GM21528 (cell line): ENCODE results near the gene TEX264.

ENCODE experiments used
- ATAC-seq: cut with Tn5 transposase; IDR thresholded peaks from one replicate; pipeline ENCODE4 v1.9.1; 2021; ENCODE audit warnings: mild to moderate bottlenecking, moderate library complexity; ENCODE audit not compliant: unreplicated experiment, low FRiP score

Gene TEX264

GRCh38 chr3:51673802-51674654 lies 3.0 kb downstream of the TEX264 start:
- no peak for ATAC-seq

GRCh38 chr3:51675201-51675611 lies 4.2 kb downstream of the TEX264 start:
- ATAC-seq, result no peak

- ATAC-seq, result no peak
Observed at GRCh38 chr3:51676102-51676640, 5.1 kb downstream of the TEX264 start.

DNA sequence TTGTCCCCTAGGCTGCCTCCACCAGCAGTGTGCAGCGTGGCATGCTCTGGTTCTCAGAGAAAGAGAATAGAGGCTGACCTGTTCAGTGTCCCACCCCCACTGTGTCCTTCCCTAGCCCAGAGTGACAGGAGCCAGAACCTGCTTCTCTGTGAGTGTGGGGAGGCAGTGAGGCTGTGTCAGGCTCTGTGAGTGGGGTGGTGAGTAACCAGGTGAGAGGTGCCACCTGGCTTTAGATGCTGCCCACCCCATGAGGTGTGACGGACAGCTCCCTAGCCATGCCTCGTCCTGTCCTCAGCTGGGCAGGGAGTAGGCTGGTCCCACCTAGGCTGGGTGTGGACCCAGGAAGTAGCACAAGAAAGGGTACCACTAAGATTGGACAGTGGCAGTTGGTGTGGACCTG lies 6.3 kb downstream of the TEX264 start:
- ATAC-seq, result no peak

DNA sequence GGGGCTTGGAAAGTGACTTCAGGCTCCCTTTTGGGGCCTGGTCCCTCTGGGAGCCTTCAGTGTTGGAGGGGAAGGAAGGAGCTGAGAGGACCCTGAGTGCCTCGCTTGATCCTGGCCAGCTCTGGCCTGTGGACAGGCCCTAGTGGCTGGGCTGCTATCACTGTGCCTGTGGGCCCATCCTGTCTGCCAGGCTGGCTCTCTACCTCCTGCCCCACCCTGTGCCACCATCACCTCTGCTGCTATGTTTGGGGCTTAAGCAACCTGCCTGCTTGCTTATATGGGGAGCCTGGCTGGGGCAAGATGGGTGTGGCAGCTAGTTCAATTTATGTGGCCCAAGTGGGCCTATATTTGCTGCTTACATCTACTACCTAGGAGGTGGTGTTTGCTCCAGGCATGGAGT lies 7.1 kb downstream of the TEX264 start:
- no peak for ATAC-seq

- ATAC-seq, result no peak
Observed at GRCh38 chr3:51678641-51679040, 7.6 kb downstream of the TEX264 start.

- ATAC-seq, result no peak
Observed at GRCh38 chr3:51679318-51679717, 8.3 kb downstream of the TEX264 start.

DNA sequence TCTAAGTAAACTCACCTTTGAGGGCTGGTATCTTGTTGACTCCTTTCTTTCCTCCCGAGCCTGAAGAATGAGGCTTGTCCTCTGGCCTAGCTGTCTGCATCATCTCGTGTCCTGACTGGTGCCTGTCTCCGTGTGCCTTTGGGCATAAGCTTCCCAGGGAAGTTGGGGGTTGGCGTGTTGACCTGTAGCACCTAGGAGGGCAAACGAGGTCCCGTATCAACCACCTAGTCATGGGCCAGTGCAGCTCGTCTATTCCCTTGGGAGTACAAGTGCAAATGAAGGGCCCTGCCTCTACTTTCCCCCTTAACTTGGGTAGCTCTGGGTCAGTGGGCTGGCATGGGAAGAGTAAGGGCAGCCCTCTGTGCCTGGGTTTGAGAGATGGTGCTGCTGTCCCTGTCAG lies 8.7 kb downstream of the TEX264 start:
- ATAC-seq, result no peak

DNA sequence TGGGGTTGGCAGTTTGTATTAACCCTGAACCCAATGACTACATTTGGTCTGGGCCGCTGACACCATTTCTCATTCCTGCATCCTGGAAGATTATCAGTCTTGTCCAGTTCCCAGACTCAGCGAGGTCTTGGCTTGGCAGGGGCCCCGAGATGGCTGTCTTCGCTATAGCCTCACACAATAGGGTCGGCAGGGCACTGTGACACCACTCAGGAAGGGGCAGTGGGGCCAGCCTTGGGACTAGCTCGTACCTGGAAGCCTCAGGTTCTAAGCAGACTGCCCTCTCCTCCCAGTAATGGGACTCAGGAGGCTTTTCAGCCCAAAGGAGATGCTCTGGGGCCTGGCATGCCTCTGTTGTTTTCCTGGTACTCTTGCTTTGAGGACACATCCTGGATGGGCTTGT lies 9.1 kb downstream of the TEX264 start:
- ATAC-seq, result no peak

GRCh38 chr3:51680663-51681230 lies 9.7 kb downstream of the TEX264 start:
- ATAC-seq, result no peak

DNA sequence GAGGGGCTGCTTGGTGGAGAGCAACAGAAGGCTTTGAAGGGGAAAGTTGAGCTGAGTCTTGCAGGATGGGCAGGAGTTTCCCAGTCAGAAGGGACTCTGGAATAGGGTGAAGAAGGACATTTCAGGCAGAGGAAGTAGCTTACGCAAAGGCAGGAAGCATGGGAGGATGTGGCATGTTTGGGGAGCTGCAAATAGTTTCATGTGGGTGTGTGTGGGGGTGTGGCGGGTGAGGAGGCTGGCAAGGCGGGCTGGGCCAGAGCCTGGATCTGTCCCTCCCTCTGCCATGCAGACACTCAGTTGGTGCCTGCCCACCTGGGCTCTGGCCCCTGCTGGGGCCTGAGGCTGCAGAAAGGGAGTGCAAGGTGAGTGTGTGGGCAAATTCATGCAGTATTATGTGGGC lies 10.4 kb downstream of the TEX264 start:
- no peak for ATAC-seq

GRCh38 chr3:51682079-51682478 lies 11.0 kb downstream of the TEX264 start:
- peak; percentile 76 for ATAC-seq

DNA sequence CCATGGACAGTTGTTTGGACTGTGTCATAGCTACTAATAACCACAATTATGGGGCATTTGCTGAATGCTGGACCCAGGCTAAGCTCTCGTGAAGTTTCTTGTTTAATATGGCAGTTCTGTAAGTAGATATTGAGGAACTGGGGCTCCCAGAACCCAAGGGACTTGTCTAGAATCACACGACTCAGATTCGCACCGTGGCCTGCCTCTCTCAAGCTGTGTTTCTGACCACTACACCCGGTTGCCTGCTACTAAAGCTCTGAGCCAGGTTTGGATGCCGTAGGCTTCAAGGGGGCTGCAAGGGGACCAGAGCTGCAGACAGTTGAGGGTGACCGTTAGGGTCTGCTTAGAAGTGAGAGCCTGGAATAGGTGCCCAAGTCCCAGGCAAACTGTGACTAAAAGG lies 11.5 kb downstream of the TEX264 start:
- no peak for ATAC-seq

DNA sequence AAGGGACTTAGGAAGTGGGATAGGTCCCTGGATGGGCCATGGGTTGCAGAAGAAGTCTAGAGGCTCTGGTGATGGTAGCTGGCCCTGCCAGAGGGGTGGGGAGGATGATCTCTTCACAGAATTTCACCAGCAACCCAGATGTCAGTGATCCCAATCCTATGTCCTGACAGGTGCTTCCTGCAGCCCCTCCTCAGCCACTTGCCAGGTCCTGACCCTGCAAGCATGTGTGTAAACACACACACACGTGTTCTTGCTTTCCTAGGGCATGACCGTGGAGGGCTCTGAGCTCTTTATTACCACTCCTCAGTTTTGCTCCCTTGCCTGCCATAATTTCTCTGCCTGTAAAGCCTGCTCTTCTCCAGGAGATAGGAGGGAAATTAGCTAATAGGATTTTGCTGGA lies 12.5 kb downstream of the TEX264 start:
- no peak for ATAC-seq

- ATAC-seq, result no peak
Observed at GRCh38 chr3:51684971-51685751, 14.1 kb downstream of the TEX264 start.

DNA sequence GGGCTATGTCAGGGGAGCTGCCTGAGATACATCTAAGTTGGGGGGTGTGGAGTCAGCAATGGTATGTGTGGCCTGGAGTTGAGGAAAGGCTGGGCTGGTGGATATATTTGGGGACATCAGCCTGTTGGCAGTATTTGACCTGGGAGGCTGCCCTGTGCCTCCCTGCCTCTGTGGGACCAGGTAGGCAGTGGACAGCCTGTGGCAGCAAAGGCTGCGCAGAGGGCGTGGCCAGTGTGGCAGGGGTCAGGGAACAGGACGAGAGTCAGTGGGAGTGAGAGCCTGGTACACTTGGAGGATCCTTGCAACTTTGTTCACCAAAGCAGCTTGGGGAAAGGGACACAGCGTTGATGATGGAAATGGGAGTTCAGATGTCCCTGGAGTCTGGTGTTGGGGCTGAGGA lies 15.0 kb downstream of the TEX264 start:
- no peak for ATAC-seq

- ATAC-seq, result peak; percentile 52
Observed at GRCh38 chr3:51686512-51687215, 15.6 kb downstream of the TEX264 start.

DNA sequence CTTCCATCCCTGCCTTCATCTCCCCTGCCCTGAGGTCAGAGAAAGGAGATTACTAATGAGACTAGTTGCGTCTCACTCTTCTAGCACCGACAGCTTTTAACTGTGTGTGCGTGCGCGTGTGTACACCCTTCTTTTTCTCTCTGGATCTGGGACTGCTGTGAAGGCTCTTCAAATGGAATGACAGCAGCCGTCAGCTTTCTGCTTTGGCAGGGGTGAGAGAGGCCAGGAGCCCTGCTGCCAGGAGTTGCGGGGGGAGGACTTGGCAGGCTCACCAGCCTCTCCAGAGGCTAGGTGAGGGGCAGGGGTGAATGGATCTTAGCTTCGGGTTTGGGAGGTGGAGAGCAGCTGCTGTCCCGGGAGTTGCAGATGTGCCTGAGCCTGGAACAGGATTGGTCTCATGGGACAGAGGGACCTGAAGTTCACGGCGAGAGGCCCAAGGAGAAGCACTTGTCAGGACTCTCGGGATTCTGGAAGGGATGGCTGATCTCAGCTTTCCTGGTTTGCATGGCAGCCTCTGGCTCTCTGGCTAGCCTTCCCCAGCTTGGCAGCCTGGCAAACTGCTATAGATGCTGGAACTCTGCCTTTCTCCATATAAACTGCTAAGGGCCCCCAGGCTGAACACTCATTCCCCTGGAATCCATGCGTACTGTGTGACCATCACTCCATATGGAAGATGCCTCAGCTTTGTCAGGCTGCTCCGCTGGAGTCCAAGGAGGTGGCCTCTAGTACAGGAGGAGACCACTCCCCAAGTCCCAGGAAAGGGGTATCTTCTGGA lies 16.6 kb downstream of the TEX264 start:
- ATAC-seq, result no peak

DNA sequence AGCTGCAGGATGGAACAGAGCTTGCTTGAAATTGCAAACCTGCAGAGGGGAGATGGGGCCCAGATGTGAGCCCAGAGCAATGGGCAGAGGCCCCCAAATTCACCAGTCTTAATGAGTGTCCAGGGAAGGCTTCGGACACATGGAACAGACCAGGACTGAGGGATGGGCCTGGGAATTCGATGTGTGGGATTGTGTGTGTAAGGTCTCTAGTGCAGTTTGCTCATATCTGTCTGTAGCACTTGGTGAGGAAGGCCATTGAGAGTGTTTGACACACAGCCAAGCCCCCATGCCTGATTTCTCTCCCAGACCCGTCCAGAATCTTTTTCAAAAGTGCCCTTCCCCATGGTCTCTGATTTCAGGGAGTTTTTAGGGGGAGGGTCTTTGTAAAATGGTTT lies 17.2 kb downstream of the TEX264 start:
- ATAC-seq, result no peak

GRCh38 chr3:51691021-51691420 lies 20.0 kb downstream of the TEX264 start:
- no peak for ATAC-seq
